Choroid plexus epithelial cell (primary cell): ENCODE measurements around the gene TPSAB1.

ENCODE experiments used
- DNase-seq: peaks from one replicate; pipeline ENCODE4 v3.0.0-alpha.2; 2010; ENCODE audit warnings: low read depth
- H3K4me3 ChIP-seq: 2 replicates; pipeline ENCODE4 v1.5.1; 2011; ENCODE audit warnings: low read depth, mild to moderate bottlenecking, control low read depth, low read length, moderate library complexity
- TF ChIP-seq, protein P1 (sequence below): conservative IDR thresholded peaks from 2 replicates; pipeline ENCODE4 v1.5.1; 2011; ENCODE audit warnings: low read depth, mild to moderate bottlenecking, control low read depth, inconsistent platforms, low read length, moderate library complexity

The TPSAB1 gene

DNA sequence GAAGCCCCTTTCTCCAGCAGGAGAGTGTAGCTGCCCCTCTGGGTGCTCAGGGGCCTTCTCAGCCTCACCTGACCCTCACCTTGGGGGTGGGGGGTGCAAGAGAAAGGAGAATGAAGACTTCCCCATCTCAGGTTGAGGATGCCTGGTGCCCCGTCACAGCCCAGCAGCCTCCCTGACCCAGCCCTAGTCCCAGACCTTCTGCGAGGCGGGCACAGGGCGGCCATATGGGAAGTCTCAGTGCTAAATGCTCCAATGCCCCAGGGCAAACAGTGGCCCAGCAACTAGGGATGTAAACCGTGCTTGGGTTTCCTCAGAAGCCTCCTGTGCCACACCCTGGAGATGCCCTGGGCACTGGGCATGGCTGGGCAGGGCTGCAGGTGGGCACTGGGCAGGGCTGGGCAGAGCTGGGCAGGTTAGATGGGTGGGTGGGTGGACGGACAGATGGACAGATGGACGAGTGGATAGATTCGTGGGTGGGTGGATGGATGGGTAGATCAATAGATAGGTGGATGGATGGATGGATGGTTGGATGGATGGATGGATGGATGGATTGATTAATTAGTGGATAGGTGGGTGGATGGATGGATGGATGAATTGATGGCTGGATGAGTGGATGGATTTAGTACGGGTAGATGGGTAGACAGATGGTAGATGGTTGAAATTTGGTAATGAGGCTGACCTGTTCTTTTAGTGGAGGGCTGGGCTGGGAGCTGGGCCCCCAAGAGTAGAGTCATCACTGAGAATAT, 32.1 kb downstream of the TPSAB1 start:
- no peak for DNase-seq
- no peak overlapping the region for H3K4me3 ChIP-seq
- TF ChIP-seq, protein P1, sequence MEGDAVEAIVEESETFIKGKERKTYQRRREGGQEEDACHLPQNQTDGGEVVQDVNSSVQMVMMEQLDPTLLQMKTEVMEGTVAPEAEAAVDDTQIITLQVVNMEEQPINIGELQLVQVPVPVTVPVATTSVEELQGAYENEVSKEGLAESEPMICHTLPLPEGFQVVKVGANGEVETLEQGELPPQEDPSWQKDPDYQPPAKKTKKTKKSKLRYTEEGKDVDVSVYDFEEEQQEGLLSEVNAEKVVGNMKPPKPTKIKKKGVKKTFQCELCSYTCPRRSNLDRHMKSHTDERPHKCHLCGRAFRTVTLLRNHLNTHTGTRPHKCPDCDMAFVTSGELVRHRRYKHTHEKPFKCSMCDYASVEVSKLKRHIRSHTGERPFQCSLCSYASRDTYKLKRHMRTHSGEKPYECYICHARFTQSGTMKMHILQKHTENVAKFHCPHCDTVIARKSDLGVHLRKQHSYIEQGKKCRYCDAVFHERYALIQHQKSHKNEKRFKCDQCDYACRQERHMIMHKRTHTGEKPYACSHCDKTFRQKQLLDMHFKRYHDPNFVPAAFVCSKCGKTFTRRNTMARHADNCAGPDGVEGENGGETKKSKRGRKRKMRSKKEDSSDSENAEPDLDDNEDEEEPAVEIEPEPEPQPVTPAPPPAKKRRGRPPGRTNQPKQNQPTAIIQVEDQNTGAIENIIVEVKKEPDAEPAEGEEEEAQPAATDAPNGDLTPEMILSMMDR, result no peak

DNA sequence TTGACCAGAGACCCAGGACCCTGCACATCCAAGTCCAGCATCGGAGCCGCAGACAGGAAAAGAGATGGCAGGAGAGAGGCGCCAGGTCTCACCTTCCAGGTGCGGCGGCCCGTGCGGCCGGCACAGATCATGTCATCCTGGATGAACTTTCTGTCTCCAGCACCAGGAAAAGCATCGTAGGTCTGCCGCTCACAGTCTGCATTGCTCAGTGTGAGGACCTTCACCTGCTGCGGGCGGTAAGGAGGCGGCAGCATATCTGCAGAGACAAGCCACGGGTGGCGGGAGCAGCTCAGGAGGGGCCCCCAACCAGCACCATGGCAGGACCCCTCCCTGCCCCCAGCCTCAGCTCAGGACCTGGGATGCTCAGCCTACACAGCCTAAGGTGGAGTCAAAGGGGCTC, 33.3 kb downstream of the TPSAB1 start:
- no peak overlapping the region for H3K4me3 ChIP-seq
- DNase-seq, result no peak
- TF ChIP-seq, protein P1, result no peak

DNA sequence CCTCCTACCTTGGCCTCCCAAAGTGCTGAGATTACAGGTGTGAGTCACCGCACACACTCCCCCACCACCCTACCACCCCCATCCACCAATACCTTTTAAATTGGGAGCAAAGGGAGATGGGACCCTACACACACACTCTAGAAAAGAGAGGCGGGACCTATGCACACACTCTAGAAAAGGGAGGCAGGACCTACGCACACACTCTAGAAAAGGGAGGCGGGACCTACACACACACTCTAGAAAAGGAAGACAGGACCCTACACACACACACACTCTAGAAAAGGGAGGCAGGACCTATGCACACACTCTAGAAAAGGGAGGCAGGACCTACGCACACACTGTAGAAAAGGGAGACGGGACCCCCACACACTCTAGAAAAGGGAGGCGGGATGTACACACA, 34.3 kb downstream of the TPSAB1 start:
- no peak for DNase-seq
- TF ChIP-seq, protein P1, result no peak
- no peak overlapping the region for H3K4me3 ChIP-seq

DNA sequence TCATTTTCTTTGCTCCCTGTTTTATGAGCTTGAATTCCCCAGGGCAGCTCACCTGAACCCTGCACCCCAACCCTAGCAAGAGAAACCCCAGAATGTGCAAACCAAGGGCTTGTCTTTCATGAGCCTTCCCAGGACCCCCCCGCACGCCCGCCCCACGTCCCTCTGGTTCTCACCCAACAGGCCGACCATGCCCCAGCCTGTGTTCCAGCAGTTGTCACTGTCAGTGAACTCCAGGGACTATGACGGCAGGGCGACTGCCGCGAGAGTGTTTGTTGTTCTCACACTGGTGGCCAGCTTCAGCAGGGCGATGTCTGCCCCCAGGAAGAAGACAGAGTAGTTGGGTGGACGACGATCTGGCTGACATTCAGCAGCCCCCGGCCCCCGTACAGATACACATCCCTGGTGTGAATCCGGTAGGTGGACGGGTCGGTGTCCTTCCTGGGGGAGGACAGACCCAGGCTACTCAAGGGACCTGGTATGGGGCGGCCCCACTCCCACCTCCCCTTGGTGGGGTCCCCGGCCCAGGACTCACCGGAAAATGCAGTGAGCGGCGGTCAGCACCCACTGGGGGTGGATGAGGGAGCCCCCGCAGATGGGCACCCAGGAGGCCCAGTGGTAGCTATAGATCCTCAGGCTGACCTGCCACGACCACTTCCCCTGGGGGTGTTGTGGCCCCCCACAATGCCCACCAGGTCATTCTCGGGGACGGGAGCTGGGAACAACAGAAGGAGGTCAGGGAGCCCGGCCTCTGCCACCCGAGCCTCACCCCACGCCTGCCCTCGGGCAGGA, 35.5 kb downstream of the TPSAB1 start:
- DNase-seq, result no peak
- TF ChIP-seq, protein P1, result no peak
- H3K4me3 ChIP-seq, result no peak overlapping the region

DNA sequence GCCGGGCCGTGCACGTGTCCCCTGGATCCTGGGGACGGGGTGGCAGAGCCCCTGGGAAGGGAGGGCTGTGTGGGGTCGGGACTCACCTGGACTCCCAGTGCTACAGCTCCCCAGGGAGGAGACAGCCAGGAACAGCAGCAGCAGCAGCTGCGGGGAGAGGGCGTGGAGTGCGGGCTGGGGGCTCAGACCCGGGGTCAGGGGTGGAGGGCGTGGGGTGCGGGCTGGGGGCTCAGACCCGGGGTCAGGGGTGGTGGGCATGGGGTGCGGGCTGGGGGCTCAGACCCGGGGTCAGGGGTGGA, 36.0 kb downstream of the TPSAB1 start:
- TF ChIP-seq, protein P1, result no peak
- no peak overlapping the region for H3K4me3 ChIP-seq
- DNase-seq, result no peak

DNA sequence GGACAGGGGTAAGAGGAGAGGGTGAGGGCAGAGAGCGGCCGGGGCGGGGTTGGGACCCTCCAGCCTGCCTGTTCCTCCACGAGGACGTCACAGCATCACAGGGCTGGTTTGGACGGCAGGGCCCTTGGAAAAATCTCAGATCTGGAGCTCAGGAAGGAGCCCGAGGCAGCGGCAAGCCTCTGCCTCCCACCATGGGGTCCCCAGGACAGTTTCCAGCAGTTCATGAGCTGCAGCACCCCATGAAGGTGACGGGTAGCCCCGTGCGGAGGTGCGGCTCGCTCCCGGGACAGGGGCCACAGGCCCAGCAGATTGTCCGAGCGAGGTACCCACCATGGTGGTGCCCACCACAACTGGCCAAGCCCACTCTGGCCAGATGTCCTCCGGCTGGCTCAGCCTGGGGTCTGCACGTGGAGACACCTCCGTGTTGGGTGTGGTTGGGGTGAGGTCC, 36.7 kb downstream of the TPSAB1 start:
- no peak for DNase-seq
- no peak overlapping the region for H3K4me3 ChIP-seq
- TF ChIP-seq, protein P1, result no peak
